ENCODE measurements around the gene C3orf22.

- TF ChIP-seq MAX (CRISPR knock-in tag; IDR thresholded peaks at IDR 0.05) (no peak), FOXK2 (conservative IDR thresholded peaks at IDR 0.05 in 1 of 2, IDR thresholded peaks at IDR 0.05 in 1 of 2; ENCODE audit: low read depth in 2 of 2) (no peak)
Measured at GRCh38 chr3:126541628-126542339, 16.9 kb downstream of the C3orf22 start.

Data from K562 (cell line).